CMK (cell line): ENCODE data around the gene BRSK2.

ENCODE experiments used
- DNase-seq: peaks from one replicate; pipeline ENCODE4 v3.0.0-alpha.2; 2010; ENCODE audit warnings: low read depth

The BRSK2 gene

DNA sequence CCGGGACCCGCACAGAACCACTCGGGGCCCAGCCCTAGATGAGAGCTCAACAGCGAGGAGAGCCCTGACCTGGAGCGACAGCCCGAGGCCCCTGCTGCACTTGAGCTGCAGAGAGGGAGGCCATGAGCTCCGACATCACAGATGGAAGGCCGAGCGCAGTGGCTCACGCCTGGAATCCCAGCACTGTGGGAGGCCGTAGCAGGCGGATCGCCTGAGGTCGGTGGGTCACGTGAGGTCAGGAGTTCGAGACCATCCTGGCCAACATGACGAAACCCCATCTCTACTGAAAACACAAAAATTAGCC, 13.8 kb upstream of the BRSK2 start:
- DNase-seq: no peak

GRCh38 chr11:1377231-1377780, 12.4 kb upstream of the BRSK2 start:
- DNase-seq: no peak

GRCh38 chr11:1381793-1382425, 7.8 kb upstream of the BRSK2 start:
- DNase-seq: no peak

GRCh38 chr11:1382429-1382828, 7.3 kb upstream of the BRSK2 start:
- DNase-seq: no peak

DNA sequence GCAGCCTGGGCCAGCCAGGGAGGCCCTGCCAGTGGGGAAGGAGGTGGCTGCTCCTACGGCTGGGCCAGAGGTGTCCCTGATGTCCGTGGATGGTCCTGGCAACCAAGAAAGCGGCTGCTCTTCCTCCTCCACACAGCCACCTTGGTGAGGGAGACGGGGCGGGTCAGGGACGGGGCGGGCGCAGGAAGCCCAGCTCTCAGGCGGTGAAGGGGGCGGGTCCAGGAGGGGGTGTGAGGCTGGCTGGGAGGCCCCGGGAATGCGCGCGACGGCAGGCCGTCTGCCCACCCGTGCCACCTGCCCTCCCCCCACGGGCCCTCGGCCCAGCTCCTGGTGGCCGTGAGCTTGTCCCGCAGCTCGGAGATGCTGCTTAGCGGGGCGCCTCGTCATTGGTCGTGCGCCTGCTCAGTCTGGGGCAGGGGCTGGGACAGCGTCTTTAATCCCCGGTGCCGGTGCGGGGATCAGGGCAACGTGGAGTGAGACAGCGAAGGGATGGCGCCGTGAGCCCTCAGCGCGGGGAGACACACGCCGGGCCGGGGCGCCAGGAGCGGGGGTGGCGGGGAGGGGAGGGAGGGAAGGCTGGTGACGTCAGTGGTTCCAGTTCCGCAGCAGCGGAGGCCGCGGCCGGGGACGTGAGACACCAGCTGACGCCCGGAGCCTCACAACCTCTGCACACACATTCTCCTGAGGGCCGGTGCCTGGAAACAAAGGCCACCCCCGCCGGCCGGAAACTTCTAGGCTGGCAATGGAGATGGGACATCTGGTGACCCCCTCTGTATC, 6.7 kb upstream of the BRSK2 start:
- no peak for DNase-seq

DNA sequence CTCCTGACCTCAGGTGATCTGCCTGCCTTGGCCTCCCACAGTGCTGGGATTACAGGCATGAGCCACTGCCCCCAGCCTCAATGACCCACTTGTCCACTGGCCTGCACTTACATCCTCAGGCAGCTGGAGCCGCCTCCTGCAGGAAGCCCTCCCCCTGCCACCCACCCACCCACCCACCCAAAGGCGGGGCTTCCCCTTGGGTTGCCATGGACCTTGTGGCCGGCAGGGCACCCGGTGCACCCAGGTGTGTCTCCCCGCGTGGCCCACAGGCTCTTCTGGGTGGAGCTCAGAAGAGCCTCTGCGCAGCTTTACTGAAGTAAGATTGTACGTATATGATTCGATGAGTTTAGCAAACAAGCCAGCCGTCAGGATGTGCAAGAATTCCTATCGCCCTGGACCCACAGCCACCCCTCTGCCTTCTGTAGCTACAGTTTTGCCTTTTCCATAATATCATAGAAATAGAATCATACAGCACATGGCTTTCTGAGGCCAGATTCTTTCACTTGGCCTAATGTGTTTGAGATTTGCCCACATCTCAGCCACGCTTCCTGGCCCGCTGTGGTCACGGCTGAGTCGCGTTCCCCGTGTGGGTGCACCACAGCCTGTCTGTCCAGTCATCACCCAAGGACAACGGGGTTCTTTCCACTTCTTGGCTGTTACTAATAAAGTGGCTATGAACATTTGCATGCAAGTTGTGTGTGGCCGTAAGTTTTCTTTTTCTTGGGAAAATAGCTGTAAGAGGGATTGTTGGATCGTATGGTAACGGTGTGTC, 5.3 kb upstream of the BRSK2 start:
- no peak for DNase-seq

DNA sequence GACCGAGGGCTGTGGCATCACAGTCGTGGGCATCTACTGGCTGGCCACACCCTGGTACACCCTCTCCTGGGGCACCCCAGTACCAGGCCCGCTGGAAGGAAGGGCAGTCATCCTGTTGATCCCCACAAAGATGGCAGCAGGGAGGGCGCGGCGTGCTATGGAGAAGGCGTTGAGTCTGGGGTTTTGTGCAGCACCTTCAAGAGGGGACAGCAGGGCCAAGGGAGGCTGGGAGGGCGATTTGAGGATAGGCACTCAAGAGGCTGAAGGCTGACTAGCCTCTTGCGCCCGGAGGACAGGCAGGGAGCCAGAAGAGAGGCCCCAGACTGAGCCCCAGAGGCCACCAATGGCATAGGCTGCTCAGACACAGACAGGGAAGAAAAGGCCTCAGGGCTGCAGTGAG, 2.2 kb upstream of the BRSK2 start:
- DNase-seq: no peak

- no peak for DNase-seq
Measured at GRCh38 chr11:1387961-1388762, 1.6 kb upstream of the BRSK2 start.

DNA sequence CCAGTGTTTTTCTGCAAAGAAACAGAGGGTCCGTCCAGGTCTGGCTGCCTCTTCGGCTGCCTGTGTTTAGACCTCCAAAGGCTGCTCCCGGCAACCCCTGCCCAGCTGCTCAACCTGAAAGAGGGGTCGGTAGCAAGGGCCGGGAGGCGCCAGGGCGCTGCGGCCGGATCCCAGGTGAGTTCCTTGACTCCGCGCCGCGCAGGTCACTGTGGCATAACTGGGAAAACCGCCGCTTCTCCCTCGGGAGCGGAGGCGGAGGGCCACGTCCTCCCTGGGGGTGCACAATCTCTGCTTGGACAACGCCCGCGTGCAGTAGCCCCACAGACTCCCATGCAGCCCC, 1.0 kb upstream of the BRSK2 start:
- no peak for DNase-seq

- DNase-seq: no peak
Measured at GRCh38 chr11:1389103-1389931, 417 bp upstream of the BRSK2 start.

- DNase-seq: no peak
Measured at GRCh38 chr11:1390569-1391164, 933 bp downstream of the BRSK2 start.

DNA sequence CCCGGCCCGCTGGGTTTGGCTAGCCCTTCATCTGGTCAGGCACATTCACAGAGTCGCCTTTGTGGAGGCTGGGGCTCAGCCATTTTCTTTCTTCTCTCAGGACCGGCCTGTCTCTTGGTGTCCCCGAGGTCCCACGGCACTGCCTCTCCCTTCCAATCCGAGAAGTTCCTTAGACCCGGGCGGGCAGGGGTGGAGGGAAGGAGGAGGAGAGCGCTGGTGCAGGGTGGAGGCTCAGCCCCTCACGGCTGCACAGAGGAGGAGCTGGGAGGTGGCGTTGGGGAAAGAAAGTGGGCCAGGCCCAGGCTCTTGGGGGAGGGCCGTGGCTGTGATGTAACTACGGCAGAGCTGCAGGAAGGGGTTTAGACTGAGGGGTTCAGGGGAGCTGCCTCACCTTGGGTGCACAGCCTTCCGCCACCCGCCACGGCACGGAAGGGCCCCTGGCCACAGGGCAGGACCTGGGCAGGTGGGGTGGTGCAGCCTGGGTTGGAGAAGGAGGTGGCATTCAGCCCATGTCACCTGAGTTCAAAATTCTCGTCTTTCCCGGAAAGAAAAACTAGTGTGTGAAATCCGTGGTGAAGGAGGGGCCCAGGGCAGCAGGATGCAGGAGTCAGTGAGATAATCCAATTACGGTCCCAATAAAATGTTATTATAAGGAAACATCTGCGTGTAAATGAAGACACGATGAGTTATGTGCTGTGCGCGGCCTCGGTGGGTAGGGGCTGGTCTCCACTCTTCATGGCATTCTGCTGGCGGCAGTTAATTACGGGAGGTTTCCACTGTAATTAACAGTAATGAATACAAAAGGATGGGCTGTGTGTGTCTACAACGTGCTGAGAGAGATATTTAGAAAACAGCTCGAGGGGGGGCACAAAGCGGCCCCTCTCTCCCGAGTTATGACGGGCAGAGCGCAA, 1.7 kb downstream of the BRSK2 start:
- DNase-seq: no peak

DNA sequence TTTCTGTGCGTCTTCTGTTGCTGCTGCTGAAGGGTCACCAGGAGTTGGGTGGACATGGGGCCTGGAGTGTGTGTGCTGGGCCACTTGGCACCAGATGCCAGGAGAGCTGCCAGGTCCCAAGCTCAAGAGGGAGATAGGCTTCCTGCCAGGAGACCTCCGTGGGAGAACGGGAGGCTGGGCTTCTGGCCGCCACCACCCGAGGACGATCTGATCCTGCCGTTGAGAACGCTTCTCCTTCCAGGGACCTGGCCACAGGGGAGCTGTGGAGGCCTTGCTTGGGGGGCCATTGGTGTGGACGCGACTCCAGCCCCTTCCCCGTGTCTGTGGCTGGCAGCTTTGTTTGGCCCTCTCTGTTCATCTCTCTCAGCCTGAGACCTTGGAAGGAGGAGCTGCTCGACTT, 2.4 kb downstream of the BRSK2 start:
- DNase-seq: no peak

GRCh38 chr11:1392561-1392960, 2.8 kb downstream of the BRSK2 start:
- DNase-seq: no peak

GRCh38 chr11:1393038-1393710, 3.4 kb downstream of the BRSK2 start:
- DNase-seq: no peak

- no peak for DNase-seq
Measured at GRCh38 chr11:1394936-1395772, 5.4 kb downstream of the BRSK2 start.

- DNase-seq: no peak
Measured at GRCh38 chr11:1395773-1396374, 6.1 kb downstream of the BRSK2 start.

GRCh38 chr11:1396375-1396841, 6.7 kb downstream of the BRSK2 start:
- no peak for DNase-seq
